Osteoblast (primary cell): ENCODE data around the gene WASHC4. TPM values are rescaled to one million over a fixed set of nuclear protein-coding genes. Genes with fewer than 3 reads are reported as not detected.
"Not testable (repeated sequence)": the region's sequence is repeated elsewhere in the genome, so short reads cannot be mapped to it uniquely, and the experiment has no call there.

Experiments used
- DNase-seq: peaks from one replicate; pipeline ENCODE4 v3.0.0; 2011; ENCODE audit warnings: low spot score, mixed read lengths; ENCODE audit not compliant: insufficient read length; ENCODE audit errors: missing footprints
- H2AFZ ChIP-seq: 2 replicates; pipeline ENCODE4 v1.6.0; 2011; ENCODE audit warnings: mild to moderate bottlenecking, low read length
- H3K27ac ChIP-seq: 2 replicates; pipeline ENCODE4 v1.5.1; 2011; ENCODE audit warnings: mild to moderate bottlenecking, low read depth, low read length, moderate library complexity
- H3K27me3 ChIP-seq: 2 replicates; pipeline ENCODE4 v1.6.0; 2012; ENCODE audit warnings: mild to moderate bottlenecking, control low read depth, inconsistent platforms, low read length, moderate library complexity; ENCODE audit not compliant: insufficient read depth
- H3K36me3 ChIP-seq: 2 replicates; pipeline ENCODE4 v1.5.1; 2011; ENCODE audit warnings: mild to moderate bottlenecking, low read length, control low read depth, moderate library complexity; ENCODE audit not compliant: insufficient read depth
- H3K4me1 ChIP-seq: 2 replicates; pipeline ENCODE4 v1.5.1; 2011; ENCODE audit warnings: mild to moderate bottlenecking, low read length, control low read depth, moderate library complexity; ENCODE audit not compliant: insufficient read depth
- H3K4me2 ChIP-seq: 2 replicates; pipeline ENCODE4 v1.6.0; 2011; ENCODE audit warnings: mild to moderate bottlenecking, low read length; ENCODE audit not compliant: insufficient read depth
- H3K4me3 ChIP-seq: fragments of 200-600 bp; sonication (generic); 3 replicates; pipeline ENCODE4 v1.5.1; 2012; ENCODE audit warnings: mild to moderate bottlenecking, low read length, inconsistent platforms; ENCODE audit not compliant: insufficient read depth
- H3K79me2 ChIP-seq: 2 replicates; pipeline ENCODE4 v1.6.0; 2012; ENCODE audit warnings: mild to moderate bottlenecking, low read length, control low read depth, inconsistent platforms; ENCODE audit not compliant: insufficient read depth
- H3K9me3 ChIP-seq: 2 replicates; pipeline ENCODE4 v1.5.1; 2011; ENCODE audit warnings: low read depth, low read length, control low read depth
- H4K20me1 ChIP-seq: 2 replicates; pipeline ENCODE4 v1.6.0; 2012; ENCODE audit warnings: mild to moderate bottlenecking, low read length, control low read depth; ENCODE audit not compliant: insufficient read depth
- CTCF ChIP-seq: IDR thresholded peaks from 2 replicates; pipeline ENCODE4 v1.5.1; 2011; ENCODE audit warnings: mild to moderate bottlenecking, low read depth, low read length, moderate library complexity; ENCODE audit errors: extremely low read depth
- total RNA-seq: library from RNA; depleted of rRNA; stranded (reverse); fragments of >200 nt; gene quantifications from 2 replicates; pipeline ENCODE4 v1.2.3, GENCODE V29; 2012

The WASHC4 gene
- total RNA-seq, 1 donor = 124 TPM

- Histone ChIP-seq H3K4me2 (no peak overlapping the region), H3K4me1 (no peaks in the 10 kb centered on the region), H3K4me3 (no peak overlapping the region), H3K27ac (no peak overlapping the region), H4K20me1 (no peaks in the 10 kb centered on the region), H3K79me2 (no peaks in the 10 kb centered on the region), H3K27me3 (no peaks in the 10 kb centered on the region), H3K36me3 (peaks cover 67% of the 10 kb centered on the region), H2AFZ (no peak overlapping the region), H3K9me3 (no peaks in the 10 kb centered on the region)
- TF ChIP-seq CTCF = no peak
- no peak for DNase-seq
Measured at GRCh38 chr12:105171691-105172436, 64.3 kb downstream of the WASHC4 start.

GRCh38 chr12:105175397-105175990 is 68.0 kb downstream of the WASHC4 start:
- Histone ChIP-seq H3K4me1 (no peaks in the 10 kb centered on the region), H3K79me2 (no peaks in the 10 kb centered on the region), H3K27ac (no peak overlapping the region), H3K4me3 (no peak overlapping the region), H3K9me3 (no peaks in the 10 kb centered on the region), H2AFZ (no peak overlapping the region), H4K20me1 (no peaks in the 10 kb centered on the region), H3K27me3 (no peaks in the 10 kb centered on the region), H3K36me3 (peaks cover 39% of the 10 kb centered on the region), H3K4me2 (no peak overlapping the region)
- DNase-seq = no peak
- TF ChIP-seq CTCF = no peak

- DNase-seq = no peak
- Histone ChIP-seq H3K79me2 (peaks cover 4% of the 10 kb centered on the region), H3K36me3 (peaks cover 31% of the 10 kb centered on the region)
Measured at GRCh38 chr12:105177208-105177607, 69.7 kb downstream of the WASHC4 start.

GRCh38 chr12:105179114-105179513 is 71.6 kb downstream of the WASHC4 start:
- H3K4me2 ChIP-seq, H3K27me3 ChIP-seq, H2AFZ ChIP-seq, DNase-seq, H3K4me3 ChIP-seq, H3K27ac ChIP-seq, H4K20me1 ChIP-seq, H3K79me2 ChIP-seq, H3K9me3 ChIP-seq, H3K4me1 ChIP-seq: not testable (repeated sequence)
- H3K36me3 ChIP-seq = peaks cover 23% of the 10 kb centered on the region

More at GRCh38 chr12:105177208-105177607, 69.7 kb downstream of the WASHC4 start:
- H3K27me3 ChIP-seq = no peaks in the 10 kb centered on the region
- no peak for TF ChIP-seq CTCF
- no peaks in the 10 kb centered on the region for H3K4me1 ChIP-seq
- H3K4me3 ChIP-seq = no peak overlapping the region
- H3K4me2 ChIP-seq = no peak overlapping the region
- no peak overlapping the region for H2AFZ ChIP-seq
- H4K20me1 ChIP-seq = no peaks in the 10 kb centered on the region
- H3K27ac ChIP-seq = no peak overlapping the region
- no peaks in the 10 kb centered on the region for H3K9me3 ChIP-seq

GRCh38 chr12:105183406-105183805 is 75.9 kb downstream of the WASHC4 start:
- not testable (repeated sequence) for H3K79me2 ChIP-seq, H2AFZ ChIP-seq, H3K27me3 ChIP-seq, H4K20me1 ChIP-seq, H3K4me1 ChIP-seq, H3K4me2 ChIP-seq, H3K9me3 ChIP-seq, H3K27ac ChIP-seq, DNase-seq, H3K4me3 ChIP-seq
- peaks cover 38% of the 10 kb centered on the region for H3K36me3 ChIP-seq

- not testable (repeated sequence) for H3K27ac ChIP-seq
- peaks cover 44% of the 10 kb centered on the region for H3K36me3 ChIP-seq
Measured at GRCh38 chr12:105183976-105184375, 76.4 kb downstream of the WASHC4 start.

More at GRCh38 chr12:105183976-105184375, 76.4 kb downstream of the WASHC4 start:
- not testable (repeated sequence) for H3K27me3 ChIP-seq, H2AFZ ChIP-seq, H3K4me3 ChIP-seq, H3K4me2 ChIP-seq, H3K9me3 ChIP-seq, DNase-seq, H3K79me2 ChIP-seq, H3K4me1 ChIP-seq, H4K20me1 ChIP-seq
